GM21529 (cell line): ENCODE data around the gene LASP1.

Experiments used
- ATAC-seq: cut with Tn5 transposase; IDR thresholded peaks from one replicate; pipeline ENCODE4 v1.9.1; 2021; ENCODE audit not compliant: unreplicated experiment

LASP1 gene

DNA sequence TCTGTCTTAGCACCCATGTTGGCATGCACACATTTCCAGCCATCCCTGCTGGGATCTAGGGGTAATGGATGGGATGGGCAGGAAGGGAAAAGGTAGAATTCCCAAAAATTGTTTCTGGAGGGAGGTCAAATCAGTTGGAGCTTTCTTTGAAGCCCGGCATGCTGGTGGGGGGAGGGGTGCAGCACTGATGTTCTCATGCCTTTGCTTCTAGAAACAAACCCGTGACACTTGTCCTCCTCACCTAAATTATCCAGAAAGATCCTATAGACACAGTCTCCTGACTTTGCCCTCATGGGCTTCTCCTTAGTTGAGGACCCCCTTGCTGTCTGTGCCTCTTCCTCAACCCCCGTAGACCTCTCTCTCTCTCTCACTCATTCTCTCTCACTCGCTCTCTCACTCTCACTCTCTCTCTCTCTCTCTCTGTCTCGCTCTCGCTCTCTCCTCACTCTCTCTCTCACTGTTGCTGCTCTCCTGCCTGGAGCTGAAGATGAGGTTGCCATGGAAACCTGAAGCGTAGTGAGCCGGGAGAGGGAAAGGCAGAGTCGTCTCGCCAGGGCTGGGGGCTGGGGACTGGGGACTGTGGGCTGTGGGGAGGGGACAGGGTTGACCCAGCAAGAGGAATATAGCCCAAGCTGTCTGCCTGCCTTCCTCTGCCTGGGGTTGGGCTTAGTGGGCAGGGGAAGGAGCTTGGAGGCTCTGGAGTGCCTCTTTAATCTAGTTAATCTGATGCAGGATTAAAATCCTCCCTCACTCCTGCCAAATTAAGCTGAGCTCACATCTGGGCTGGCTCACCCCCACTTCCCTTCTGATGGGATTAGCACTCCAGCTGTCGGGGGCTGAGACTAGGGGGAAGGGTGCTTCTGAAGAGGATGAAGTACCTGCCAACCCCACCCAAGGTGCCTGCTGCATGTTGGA lies 16.1 kb downstream of the LASP1 start:
- ATAC-seq: no peak

GRCh38 chr17:38886643-38887010 lies 16.8 kb downstream of the LASP1 start:
- ATAC-seq: no peak

GRCh38 chr17:38888842-38889241 lies 19.0 kb downstream of the LASP1 start:
- ATAC-seq: no peak

DNA sequence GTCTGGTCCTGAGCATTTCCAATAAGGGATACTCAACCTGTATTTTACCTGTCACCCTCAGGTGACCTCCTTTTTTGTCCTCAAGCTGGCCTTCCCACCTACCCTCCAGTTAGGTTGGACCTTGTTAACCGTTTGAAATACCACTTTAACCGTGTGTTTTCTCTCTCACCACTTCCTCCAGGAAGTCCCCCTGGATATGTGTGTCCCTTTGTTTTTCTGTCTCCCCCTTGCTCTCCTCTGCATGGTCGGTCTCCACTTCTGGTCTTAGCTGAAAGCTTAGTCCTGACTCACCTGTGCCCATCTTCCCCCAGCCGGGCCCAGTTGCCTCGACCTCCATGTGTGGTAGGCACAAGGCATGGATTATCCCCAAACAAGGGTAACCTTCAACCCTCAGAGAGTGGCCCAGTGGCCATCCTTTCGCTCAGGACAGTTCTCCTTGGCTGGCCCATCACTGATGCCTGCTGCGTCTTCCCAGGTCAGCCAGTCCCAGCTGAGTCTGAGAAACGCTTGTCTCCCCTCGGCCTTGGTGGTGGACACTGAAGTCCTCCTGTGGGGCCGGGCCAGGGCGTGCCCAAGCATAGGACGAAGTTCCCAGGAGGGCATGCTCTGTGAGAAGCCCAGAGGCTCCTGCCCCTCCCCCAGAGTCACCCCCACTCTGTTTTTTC lies 20.0 kb downstream of the LASP1 start:
- no peak for ATAC-seq

GRCh38 chr17:38890410-38890746 lies 20.5 kb downstream of the LASP1 start:
- no peak for ATAC-seq

DNA sequence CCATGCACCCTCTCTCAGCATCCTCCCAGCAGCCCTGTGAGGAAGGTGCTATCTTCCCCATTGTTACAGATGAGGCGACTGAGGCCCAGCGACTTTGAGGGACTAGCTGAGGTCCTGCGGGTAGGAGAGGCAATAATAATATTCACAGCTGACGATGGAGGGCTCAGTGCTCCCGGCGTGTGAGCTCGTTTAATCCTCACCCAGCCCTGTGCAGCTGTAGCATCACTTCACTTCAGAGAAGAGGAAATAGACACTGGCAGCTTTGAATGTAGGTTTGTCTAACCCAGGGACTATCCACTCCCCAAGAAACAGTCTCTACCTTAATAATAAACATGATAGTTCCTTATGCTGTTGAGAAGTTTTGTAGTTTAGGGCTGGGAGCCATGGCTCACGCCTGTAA lies 21.6 kb downstream of the LASP1 start:
- ATAC-seq: no peak

GRCh38 chr17:38892083-38892482 lies 22.2 kb downstream of the LASP1 start:
- ATAC-seq: no peak

DNA sequence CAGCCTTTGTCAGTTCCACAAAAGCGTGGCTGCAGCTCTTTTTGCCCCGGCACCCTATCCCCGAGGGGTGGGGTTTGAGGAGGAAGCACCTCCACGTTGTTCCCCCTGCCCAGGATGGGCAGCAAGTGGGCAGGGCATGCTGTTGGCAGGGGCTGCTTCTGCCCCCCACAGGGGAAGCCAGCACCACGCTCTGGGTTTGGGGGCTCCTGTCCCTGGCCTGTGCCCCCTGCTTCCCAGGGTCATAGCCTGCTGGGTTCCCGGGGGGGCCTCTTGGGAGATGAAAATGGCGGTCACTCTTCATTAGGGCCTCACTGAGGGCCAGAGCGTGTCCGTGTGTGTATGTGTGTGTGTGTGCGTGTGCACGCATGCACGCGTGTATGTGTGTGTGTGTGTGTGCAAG lies 22.8 kb downstream of the LASP1 start:
- ATAC-seq: no peak

DNA sequence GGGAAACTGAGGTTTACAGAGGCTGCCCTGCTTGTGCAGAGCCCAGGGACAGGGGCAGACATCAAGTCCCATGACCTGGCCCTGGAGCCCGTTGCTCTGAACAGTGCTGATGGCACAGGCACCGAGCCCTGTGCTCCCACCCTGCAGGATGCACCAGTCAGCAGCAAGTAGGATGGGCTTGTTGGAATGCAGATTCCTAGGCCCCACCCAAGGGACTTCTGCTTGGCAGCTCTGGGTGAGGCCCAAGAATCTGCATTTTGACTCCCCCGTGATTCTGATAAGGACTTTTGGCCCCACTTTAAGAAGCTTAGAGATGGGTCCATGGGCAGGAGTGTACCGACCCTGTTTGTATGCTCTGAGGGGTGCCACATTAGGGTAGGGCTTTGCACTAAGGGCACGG lies 23.3 kb downstream of the LASP1 start:
- no peak for ATAC-seq

DNA sequence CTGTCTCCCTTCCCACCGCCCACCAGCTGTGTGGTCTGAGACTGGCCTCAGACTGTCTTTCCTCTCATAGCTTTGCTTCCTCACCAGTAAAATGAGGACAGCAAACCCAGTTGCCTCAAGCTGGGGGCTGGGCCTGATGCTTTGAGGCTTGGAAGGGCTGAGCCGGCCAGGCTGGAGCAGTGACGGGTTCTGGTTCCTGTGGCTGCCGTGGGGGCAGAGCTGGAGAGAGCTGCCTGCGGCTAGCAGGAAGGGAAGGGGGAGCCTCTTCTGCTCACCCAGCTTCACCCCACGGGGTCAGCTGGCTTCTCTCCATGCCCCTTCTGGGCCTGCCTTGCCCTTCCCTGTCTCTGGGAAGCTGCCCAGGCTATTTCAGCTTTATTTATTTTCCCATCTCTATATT lies 23.7 kb downstream of the LASP1 start:
- no peak for ATAC-seq

DNA sequence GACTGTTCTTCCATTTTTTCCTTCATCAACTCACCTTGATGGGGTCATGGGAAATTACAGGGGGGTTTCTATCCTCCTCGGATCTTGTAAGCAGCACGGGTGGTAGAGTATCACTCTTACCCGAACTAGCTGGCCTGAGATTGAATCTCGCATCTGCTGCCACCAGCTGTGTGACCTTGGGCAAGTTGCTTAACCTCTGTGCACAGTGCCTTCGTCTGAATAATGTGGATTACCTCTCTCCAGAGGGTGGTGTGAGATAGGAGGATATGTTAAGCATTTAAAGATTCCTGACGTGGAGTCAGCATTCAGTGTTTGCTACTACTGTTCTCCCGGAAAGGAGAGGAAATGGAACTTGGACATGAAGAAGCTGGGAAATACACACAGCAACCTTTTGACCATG lies 24.4 kb downstream of the LASP1 start:
- ATAC-seq: no peak

GRCh38 chr17:38896346-38896954 lies 26.6 kb downstream of the LASP1 start:
- ATAC-seq: no peak

DNA sequence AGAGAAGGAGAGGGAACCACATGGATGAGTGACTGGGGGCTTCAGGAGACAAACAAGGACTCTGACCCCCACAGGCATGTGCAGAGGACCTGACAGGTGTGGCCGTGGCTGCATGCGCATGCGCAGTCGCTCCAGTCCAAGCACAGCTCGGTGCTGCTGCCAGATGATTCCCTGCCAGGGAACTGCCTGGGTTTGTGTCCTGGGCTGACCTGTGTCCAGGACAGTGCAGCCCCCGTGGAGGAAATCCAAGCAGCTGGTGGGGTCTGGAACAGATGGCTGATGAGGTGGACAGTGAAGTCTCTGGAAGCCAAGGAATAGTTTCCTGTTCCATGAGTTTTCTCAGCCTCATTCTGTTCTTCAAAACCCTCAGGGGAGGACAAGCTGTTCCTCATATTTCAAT lies 27.3 kb downstream of the LASP1 start:
- ATAC-seq: no peak

- ATAC-seq: no peak
Measured at GRCh38 chr17:38897671-38898290, 27.9 kb downstream of the LASP1 start.

DNA sequence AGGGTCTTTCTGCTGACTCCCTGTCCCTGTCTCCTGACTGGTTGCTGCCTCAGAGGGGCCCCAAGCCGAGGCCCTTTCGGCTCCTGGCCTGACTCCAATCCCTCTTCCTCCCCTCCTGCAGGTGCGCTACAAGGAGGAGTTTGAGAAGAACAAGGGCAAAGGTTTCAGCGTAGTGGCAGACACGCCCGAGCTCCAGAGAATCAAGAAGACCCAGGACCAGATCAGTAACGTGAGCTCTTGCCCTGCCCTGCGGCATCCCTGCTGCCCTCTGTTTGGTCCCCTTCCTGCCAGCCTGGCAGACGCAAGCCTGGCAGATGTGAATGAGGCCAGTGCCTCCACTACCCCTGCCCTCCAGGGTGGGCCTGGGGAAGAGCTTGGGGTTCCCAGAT lies 28.4 kb downstream of the LASP1 start:
- ATAC-seq: peak; percentile 14

DNA sequence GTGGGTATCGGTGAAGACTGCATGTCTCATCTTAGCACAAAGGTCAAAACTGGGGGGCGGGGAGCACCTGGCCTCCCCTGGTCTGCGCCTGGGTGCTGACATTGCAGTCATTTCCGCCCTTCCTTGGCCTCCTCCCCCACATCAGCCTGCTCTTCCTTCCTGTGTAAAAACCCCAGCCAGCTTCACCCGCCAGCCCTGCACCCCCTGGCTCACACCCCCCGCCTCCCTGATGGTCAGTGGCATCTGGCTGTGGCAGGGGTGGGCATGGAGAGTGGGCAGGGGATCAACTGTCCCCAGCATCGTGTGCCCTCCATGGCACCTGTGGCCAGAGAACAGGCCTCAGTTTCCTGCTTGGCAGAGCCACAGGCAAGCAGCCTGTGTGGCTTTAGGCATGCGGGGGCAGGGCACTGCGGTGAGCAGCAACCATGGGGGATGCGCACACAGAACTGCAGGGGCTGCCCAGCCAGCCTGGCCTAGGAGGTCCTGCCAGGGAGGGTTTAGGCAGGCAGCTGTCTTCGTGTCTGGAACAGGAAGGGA lies 29.0 kb downstream of the LASP1 start:
- ATAC-seq: peak; percentile 83

DNA sequence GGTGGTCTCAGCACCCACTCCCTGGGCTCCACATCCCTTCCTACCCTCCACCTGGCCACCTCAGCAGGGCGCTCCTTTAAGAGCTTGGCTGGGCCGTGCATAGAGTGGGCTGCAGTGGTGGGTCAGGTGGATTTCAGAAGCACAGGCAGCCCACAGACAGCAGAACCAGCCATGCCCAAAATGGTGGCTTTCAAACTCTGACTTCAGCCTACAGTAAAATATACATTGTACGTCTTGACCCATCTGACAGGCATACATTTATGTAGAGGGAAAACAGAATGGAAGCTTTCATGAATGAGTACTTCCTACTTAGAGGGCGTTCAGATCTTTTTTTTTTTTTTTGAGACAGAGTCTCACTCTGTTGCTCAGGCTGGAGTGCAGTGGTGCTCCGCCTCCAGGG lies 29.6 kb downstream of the LASP1 start:
- no peak for ATAC-seq

DNA sequence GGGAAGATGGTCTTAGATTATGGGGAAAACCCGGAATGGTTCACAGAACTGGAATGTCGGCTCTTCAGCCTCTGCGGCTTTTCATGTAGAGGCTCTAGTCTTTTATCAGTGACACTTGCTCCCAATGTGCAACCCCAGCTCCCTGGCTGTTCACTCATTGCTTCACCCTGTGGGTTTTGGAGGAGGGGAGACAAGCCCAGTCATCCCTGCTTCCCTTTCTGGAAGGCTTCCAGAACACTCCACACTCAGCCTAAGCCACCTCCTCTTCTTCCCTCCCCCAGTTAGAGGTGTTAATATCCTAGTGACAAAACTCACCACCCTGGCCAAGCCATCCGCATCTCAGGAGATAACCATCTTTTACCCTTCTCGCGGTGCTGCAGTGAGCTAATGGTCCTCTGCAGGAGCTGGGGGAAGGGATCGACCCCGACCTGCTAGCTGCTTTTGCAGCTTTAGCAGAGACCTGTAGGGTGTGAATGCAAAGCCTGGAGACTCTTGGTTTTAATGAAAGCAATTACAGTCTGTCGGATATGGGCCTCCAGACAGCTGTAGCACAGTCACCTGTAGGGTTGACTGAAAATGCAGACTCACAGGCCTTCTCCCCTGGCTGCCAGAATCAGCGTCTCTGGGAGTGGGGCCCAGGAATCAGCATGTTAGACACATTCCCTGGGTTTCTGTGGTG lies 31.3 kb downstream of the LASP1 start:
- ATAC-seq: no peak

DNA sequence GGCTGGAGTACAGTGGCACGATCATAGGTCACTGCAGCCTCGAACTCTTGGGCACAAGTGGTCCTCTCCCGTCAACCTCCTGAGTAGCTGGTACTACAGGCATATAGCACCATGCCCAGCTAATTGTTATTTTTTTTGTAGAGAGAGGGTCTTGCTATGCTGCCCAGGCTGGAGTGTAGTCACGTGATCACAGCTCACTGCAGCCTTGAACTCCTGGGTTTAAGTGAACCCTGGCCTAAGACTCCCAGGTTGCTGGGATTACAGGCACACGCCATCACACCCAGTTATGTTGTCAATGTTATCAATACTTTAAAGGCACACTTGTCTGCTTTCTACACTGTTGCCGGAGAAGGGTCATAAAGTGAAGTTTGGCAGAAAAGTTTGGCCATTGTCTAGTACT lies 33.5 kb downstream of the LASP1 start:
- ATAC-seq: no peak

- no peak for ATAC-seq
Measured at GRCh38 chr17:38904892-38905291, 35.0 kb downstream of the LASP1 start.

DNA sequence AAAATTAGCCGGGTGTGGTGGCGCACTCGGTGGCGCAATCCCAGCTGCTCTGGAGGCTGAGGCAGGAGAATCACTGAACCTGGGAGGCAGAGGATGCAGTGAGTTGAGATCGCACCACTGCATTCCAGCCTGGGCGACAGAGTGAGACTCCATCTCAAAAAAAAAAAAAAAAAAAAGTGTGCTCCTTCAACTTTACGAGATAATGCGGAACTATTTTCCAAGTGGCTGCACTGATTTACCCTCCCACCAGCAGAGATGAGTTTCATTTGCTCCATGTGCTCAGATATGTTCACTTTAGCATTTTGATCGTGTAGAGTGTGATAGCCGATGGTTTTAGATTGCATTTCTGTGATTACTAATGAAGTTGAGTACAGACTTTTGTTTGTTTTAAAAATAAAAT lies 35.5 kb downstream of the LASP1 start:
- ATAC-seq: no peak
